Measurements from ENCODE around the gene DRGX. TPM values are rescaled to one million over a fixed set of nuclear protein-coding genes. Genes with fewer than 3 reads are reported as not detected.
A peak's percentile ranks its signal among the peaks of the same experiment; 100 is the strongest.

The DRGX gene
- not detected for total RNA-seq
- long read RNA-seq: 0 reads

GRCh38 chr10:49395741-49396665 is at the start of gene DRGX:
Gene DRGX, minus strand, starts transcription at chr10:49396089. Its CDS starts 649 bp downstream, at chr10:49395440.
- peaks cover 100% of the 10 kb centered on the region for H3K27me3 ChIP-seq (ENCODE audit: low read depth)
- peak within 1 kb of the TSS; percentile 44 for H3K4me3 ChIP-seq
- H3K36me3 ChIP-seq: no peaks in the 10 kb centered on the region
- H3K9me3 ChIP-seq (replicated peaks): no peaks in the 10 kb centered on the region
- H3K27ac ChIP-seq (replicated peaks): no peak within 1 kb of the TSS
- TF ChIP-seq, protein P1, sequence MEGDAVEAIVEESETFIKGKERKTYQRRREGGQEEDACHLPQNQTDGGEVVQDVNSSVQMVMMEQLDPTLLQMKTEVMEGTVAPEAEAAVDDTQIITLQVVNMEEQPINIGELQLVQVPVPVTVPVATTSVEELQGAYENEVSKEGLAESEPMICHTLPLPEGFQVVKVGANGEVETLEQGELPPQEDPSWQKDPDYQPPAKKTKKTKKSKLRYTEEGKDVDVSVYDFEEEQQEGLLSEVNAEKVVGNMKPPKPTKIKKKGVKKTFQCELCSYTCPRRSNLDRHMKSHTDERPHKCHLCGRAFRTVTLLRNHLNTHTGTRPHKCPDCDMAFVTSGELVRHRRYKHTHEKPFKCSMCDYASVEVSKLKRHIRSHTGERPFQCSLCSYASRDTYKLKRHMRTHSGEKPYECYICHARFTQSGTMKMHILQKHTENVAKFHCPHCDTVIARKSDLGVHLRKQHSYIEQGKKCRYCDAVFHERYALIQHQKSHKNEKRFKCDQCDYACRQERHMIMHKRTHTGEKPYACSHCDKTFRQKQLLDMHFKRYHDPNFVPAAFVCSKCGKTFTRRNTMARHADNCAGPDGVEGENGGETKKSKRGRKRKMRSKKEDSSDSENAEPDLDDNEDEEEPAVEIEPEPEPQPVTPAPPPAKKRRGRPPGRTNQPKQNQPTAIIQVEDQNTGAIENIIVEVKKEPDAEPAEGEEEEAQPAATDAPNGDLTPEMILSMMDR (IDR thresholded peaks at IDR 0.05; ENCODE audit: borderline replicate concordance): no peak
- no peak for DNase-seq
- intact Hi-C loops (cut with micrococcal nuclease): no loop called here
- H3K4me1 ChIP-seq: peaks cover 40% of the 10 kb centered on the region

- no peaks in the 10 kb centered on the region for H3K36me3 ChIP-seq
- H3K9me3 ChIP-seq (replicated peaks): peaks cover 14% of the 10 kb centered on the region
- no peak overlapping the region for H3K27ac ChIP-seq (replicated peaks)
- no peaks in the 10 kb centered on the region for H3K27me3 ChIP-seq (ENCODE audit: low read depth)
- TF ChIP-seq, protein P1 (IDR thresholded peaks at IDR 0.05; ENCODE audit: borderline replicate concordance): no peak
- H3K4me3 ChIP-seq: no peak overlapping the region
- no peaks in the 10 kb centered on the region for H3K4me1 ChIP-seq
- intact Hi-C loops (cut with micrococcal nuclease): no loop called here
- DNase-seq: no peak
Observed at GRCh38 chr10:49444349-49444748, 48.5 kb upstream of the DRGX start.

GRCh38 chr10:49442863-49443262 is 47.0 kb upstream of the DRGX start:
- intact Hi-C loops (cut with micrococcal nuclease): no loop called here
- no peaks in the 10 kb centered on the region for H3K4me1 ChIP-seq
- no peaks in the 10 kb centered on the region for H3K27me3 ChIP-seq (ENCODE audit: low read depth)
- H3K36me3 ChIP-seq: no peaks in the 10 kb centered on the region
- no peaks in the 10 kb centered on the region for H3K9me3 ChIP-seq (replicated peaks)
- no peak for DNase-seq
- TF ChIP-seq, protein P1 (IDR thresholded peaks at IDR 0.05; ENCODE audit: borderline replicate concordance): no peak
- H3K4me3 ChIP-seq: no peak overlapping the region
- no peak overlapping the region for H3K27ac ChIP-seq (replicated peaks)

DNA sequence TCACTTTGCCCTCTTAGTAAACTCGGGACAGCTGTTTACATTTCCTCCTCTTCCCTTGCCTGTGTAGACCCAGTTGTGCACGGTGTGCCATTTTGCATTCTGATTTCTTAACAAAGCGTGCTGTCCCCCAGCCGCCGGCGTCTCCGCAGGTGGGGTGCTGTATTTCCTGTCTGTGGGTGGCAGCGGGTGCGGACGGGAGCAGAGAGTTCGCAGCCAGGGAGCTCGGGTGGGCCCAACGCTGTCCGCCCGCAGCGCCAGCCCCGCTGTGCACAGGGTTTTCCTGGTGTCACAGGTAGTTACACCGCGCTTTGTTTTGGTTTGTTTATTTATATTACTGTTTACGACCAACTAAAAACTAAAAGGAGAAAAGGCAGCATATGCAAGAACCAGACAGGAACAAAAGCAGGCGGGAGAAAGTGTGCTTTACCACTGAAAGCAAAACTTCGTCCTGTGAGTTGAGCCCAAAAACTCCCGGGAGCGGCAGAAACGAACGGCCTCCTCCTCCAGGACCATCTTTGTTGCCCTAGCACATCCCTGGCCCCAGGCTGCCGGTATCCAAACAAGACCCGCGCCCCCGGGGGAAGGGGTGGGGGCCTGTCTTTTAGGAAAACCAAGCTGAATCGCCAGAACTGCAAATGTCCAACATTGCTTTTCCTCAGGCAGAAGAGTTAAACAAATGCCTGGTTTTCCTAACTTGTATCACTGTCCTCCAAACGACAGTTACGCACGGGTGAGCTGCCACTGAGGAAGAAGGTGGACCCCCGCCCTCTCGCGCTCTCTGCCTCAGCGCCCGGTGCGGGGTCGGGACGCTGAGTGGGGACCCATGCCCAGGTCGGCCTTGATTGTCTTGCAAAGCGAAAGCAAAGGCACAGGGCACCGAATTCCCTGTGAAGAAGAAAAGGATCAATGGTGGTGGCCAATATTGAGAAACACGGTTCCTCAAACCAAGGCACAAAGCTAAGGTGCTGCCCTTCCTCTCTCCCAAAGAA is 45.9 kb upstream of the DRGX start:
- H3K27me3 ChIP-seq (ENCODE audit: low read depth): no peaks in the 10 kb centered on the region
- no peaks in the 10 kb centered on the region for H3K36me3 ChIP-seq
- DNase-seq: no peak
- no peak overlapping the region for H3K27ac ChIP-seq (replicated peaks)
- H3K4me3 ChIP-seq: no peak overlapping the region
- H3K9me3 ChIP-seq (replicated peaks): no peaks in the 10 kb centered on the region
- intact Hi-C loops (cut with micrococcal nuclease): no loop called here
- TF ChIP-seq, protein P1 (IDR thresholded peaks at IDR 0.05; ENCODE audit: borderline replicate concordance): no peak
- no peaks in the 10 kb centered on the region for H3K4me1 ChIP-seq

- Histone ChIP-seq H3K36me3 (peaks cover 5% of the 10 kb centered on the region), H3K4me1 (no peaks in the 10 kb centered on the region), H3K4me3 (no peak overlapping the region), H3K27me3 (ENCODE audit: low read depth) (no peaks in the 10 kb centered on the region), H3K9me3 (replicated peaks) (peaks cover 11% of the 10 kb centered on the region), H3K27ac (replicated peaks) (no peak overlapping the region)
- no peak for DNase-seq
- TF ChIP-seq, protein P1 (IDR thresholded peaks at IDR 0.05; ENCODE audit: borderline replicate concordance): no peak
- intact Hi-C loops (cut with micrococcal nuclease): no loop called here
Observed at GRCh38 chr10:49435225-49435624, 39.3 kb upstream of the DRGX start.

Measured in left ventricle myocardium inferior (tissue), 1 donor.